ENCODE measurements around the gene DPP6.

The DPP6 gene

GRCh38 chr7:154569916-154570315 lies 517.7 kb downstream of the DPP6 start:
- no peak for DNase-seq

GRCh38 chr7:154571772-154572171 lies 519.6 kb downstream of the DPP6 start:
- no peak for DNase-seq

- no peak for DNase-seq
Observed at GRCh38 chr7:154574235-154574634, 522.0 kb downstream of the DPP6 start.

- no peak for DNase-seq
Observed at GRCh38 chr7:154575497-154575896, 523.3 kb downstream of the DPP6 start.

- no peak for DNase-seq
Observed at GRCh38 chr7:154576604-154577003, 524.4 kb downstream of the DPP6 start.

- no peak for DNase-seq
Observed at GRCh38 chr7:154577141-154577873, 525.1 kb downstream of the DPP6 start.

- no peak for DNase-seq
Observed at GRCh38 chr7:154578336-154578735, 526.1 kb downstream of the DPP6 start.

GRCh38 chr7:154579711-154580110 lies 527.5 kb downstream of the DPP6 start:
- no peak for DNase-seq

GRCh38 chr7:154581251-154581890 lies 529.2 kb downstream of the DPP6 start:
- DNase-seq: no peak

GRCh38 chr7:154583454-154583853 lies 531.3 kb downstream of the DPP6 start:
- DNase-seq: no peak

- no peak for DNase-seq
Observed at GRCh38 chr7:154584352-154585252, 532.4 kb downstream of the DPP6 start.

- DNase-seq: no peak
Observed at GRCh38 chr7:154587792-154588191, 535.6 kb downstream of the DPP6 start.

GRCh38 chr7:154591544-154591943 lies 539.3 kb downstream of the DPP6 start:
- no peak for DNase-seq

- DNase-seq: no peak
Observed at GRCh38 chr7:154592388-154592787, 540.2 kb downstream of the DPP6 start.

GRCh38 chr7:154598396-154598795 lies 546.2 kb downstream of the DPP6 start:
- DNase-seq: no peak

- DNase-seq: no peak
Observed at GRCh38 chr7:154598864-154599263, 546.7 kb downstream of the DPP6 start.

GRCh38 chr7:154610903-154611302 lies 558.7 kb downstream of the DPP6 start:
- no peak for DNase-seq

GRCh38 chr7:154613811-154614210 lies 561.6 kb downstream of the DPP6 start:
- DNase-seq: no peak

GRCh38 chr7:154620141-154620755 lies 568.0 kb downstream of the DPP6 start:
- no peak for DNase-seq

- no peak for DNase-seq
Observed at GRCh38 chr7:154623399-154623798, 571.2 kb downstream of the DPP6 start.

- DNase-seq: no peak
Observed at GRCh38 chr7:154627646-154628290, 575.6 kb downstream of the DPP6 start.

- DNase-seq: no peak
Observed at GRCh38 chr7:154628556-154628955, 576.4 kb downstream of the DPP6 start.

- DNase-seq: no peak
Observed at GRCh38 chr7:154631162-154631561, 579.0 kb downstream of the DPP6 start.
